GM12878 (cell line): ENCODE results near the gene DTX2. TPM values are rescaled to one million over a fixed set of nuclear protein-coding genes. Genes with fewer than 3 reads are reported as not detected.
"Not testable (repeated sequence)": the region's sequence is repeated elsewhere in the genome, so short reads cannot be mapped to it uniquely, and the experiment has no call there.

Source experiments
- ATAC-seq: fragments of 200-7000 bp; cut with Tn5 transposase; 3 replicates; pipeline ENCODE4 v1.9.1; 2020; ENCODE audit warnings: mild to moderate bottlenecking, moderate library complexity
- BruUV-seq: library from RNA; stranded (reverse); fragments of 400-500 nt; replicated peaks from 2 replicates; lab custom pipeline; 2021; lab: Mats Ljungman, UMichigan
- CTCF ChIA-PET: fragments of 300-600 bp; sonication (Branson Sonifier 250); formaldehyde crosslinking; extraction: SDS; loops from one replicate; lab custom pipeline; 2021; ENCODE audit warnings: inconsistent platforms; lab: Yijun Ruan, JAX
- POLR2A ChIA-PET: fragments of 350-600 bp; formaldehyde crosslinking; extraction: SDS; loops from one replicate; lab custom pipeline; 2021; ENCODE audit warnings: inconsistent platforms; lab: Charles Lee
- RAD21 ChIA-PET: fragments of 300-600 bp; sonication (Branson Sonifier 250); formaldehyde crosslinking; loops from one replicate; lab custom pipeline; 2023; ENCODE audit warnings: antibody characterized with exemption; ENCODE audit not compliant: unreplicated experiment; lab: Charles Lee
- SMC1A ChIA-PET: fragments of 300-600 bp; sonication (Branson Sonifier 250); formaldehyde crosslinking; loops from one replicate; lab custom pipeline; 2023; ENCODE audit not compliant: unreplicated experiment, uncharacterized antibody; lab: Charles Lee
- DNase-seq: peaks from one replicate; pipeline ENCODE4 v3.0.0-alpha.2; 2011; ENCODE audit warnings: low read depth, low spot score
- FAIRE-seq: peaks from 3 replicates; lab custom pipeline; 2011; peaks lifted over from hg19 to GRCh38; lab: Jason Lieb, UNC
- H2AFZ ChIP-seq: 2 replicates; pipeline ENCODE4 v1.6.0; 2011; ENCODE audit warnings: low read depth, low read length, control low read depth; ENCODE audit not compliant: control insufficient read depth
- H3K27ac ChIP-seq: 2 replicates; pipeline ENCODE4 v1.5.1; 2011; ENCODE audit warnings: control low read depth; ENCODE audit not compliant: control insufficient read depth, insufficient read depth
- H3K27me3 ChIP-seq, 2 experiments: replicated peaks in 1 of 2; 2 replicates each; pipeline versions ENCODE4 v1.6.0 to v1.6.1; 2011; ENCODE audit warnings: low read length in 1 of 2; ENCODE audit not compliant: control insufficient read depth in 2 of 2, insufficient read depth in 2 of 2
- H3K36me3 ChIP-seq, 2 experiments: 2 replicates each; pipeline ENCODE4 v1.5.1; 2011; ENCODE audit warnings: low read length in 1 of 2; ENCODE audit not compliant: control insufficient read depth in 2 of 2, insufficient read depth in 2 of 2
- H3K4me1 ChIP-seq: 2 replicates; pipeline ENCODE4 v1.6.1; 2011; ENCODE audit warnings: mild to moderate bottlenecking, low read length, moderate library complexity, mixed read lengths; ENCODE audit not compliant: control insufficient read depth, insufficient read depth
- H3K4me2 ChIP-seq: 2 replicates; pipeline ENCODE4 v1.6.0; 2011; ENCODE audit warnings: control low read depth; ENCODE audit not compliant: control insufficient read depth, insufficient read depth
- H3K4me3 ChIP-seq: fragments of 200-600 bp; sonication (generic); 2 replicates; pipeline ENCODE4 v1.5.1; 2016
- H3K79me2 ChIP-seq: 2 replicates; pipeline ENCODE4 v1.6.0; 2011; ENCODE audit warnings: low read length; ENCODE audit not compliant: control insufficient read depth, insufficient read depth
- H3K9ac ChIP-seq: 2 replicates; pipeline ENCODE4 v1.8.0; 2011; ENCODE audit warnings: low read length, control low read depth, mixed read lengths; ENCODE audit not compliant: control insufficient read depth, insufficient read depth
- H3K9me3 ChIP-seq: replicated peaks from 3 replicates; pipeline ENCODE4 v1.5.1; 2011; ENCODE audit warnings: mild to moderate bottlenecking, low read length; ENCODE audit not compliant: control insufficient read depth, insufficient read depth
- H4K20me1 ChIP-seq: 2 replicates; pipeline ENCODE4 v1.6.0; 2011; ENCODE audit not compliant: control insufficient read depth, insufficient read depth
- WGBS: methylation state at CpG from one replicate; pipeline ENCODE4 v1.1.6; 2016; ENCODE audit warnings: low lambda C conversion rate; ENCODE audit not compliant: insufficient replicate concordance, insufficient coverage; ENCODE audit errors: missing lambda C conversion rate; 5-methylcytosine and 5-hydroxymethylcytosine counted together
- in situ Hi-C: fragments of 300-500 bp; cut with MboI; formaldehyde crosslinking; loops from 9 replicates; pipeline ENCODE4 v1.14.3; 2018; ENCODE audit warnings: mixed read lengths
- intact Hi-C: fragments of 100-400 bp; cut with micrococcal nuclease; formaldehyde crosslinking; loops from one replicate; pipeline ENCODE4 v1.14.2; 2022; ENCODE audit not compliant: unreplicated experiment
- polyA plus RNA-seq, 11 experiments: library from polyadenylated mRNA; depleted of rRNA in 4 of 11; unstranded in 6 of 11; stranded (reverse) in 5 of 11; fragments of >200 nt; fragmentation: Nextera tagmentation in 4 of 11; fragmentation: Illumina TruSeq in 1 of 11; extraction: Ambion mirVana in 4 of 11; extraction: Trizol in 1 of 11; gene quantifications; 1 replicate in 1 of 11; 2 replicates in 10 of 11; pipeline versions ENCODE4 v1.2.1 to v1.2.3, GENCODE V29; 2011 to 2016; ENCODE audit warnings: inconsistent platforms in 2 of 11, missing spikeins in 2 of 11, low read depth in 1 of 11
- total RNA-seq, 4 experiments: library from RNA; depleted of rRNA in 3 of 4; stranded (reverse); fragments of >200 nt in 3 of 4; fragmentation: Illumina TruSeq in 1 of 4; extraction: Trizol in 1 of 4; gene quantifications; 2 replicates each; pipeline versions ENCODE4 v1.2.1 to v1.2.3, GENCODE V29; 2013 to 2021

Gene DTX2
- total and polyA plus RNA-seq, 10 of the 15 experiments (the other 5 are each of a cell fraction or from before 2014, with no cell fraction given), result 0.14 to 31.0 (median 11.0) TPM

- H3K27ac ChIP-seq, SMC1A ChIA-PET, POLR2A ChIA-PET, H2AFZ ChIP-seq, intact Hi-C loops, in situ Hi-C loops, H3K36me3 ChIP-seq, H3K4me3 ChIP-seq, H3K27me3 ChIP-seq, H3K9me3 ChIP-seq, FAIRE-seq, H3K4me1 ChIP-seq, CTCF ChIA-PET, RAD21 ChIA-PET, H4K20me1 ChIP-seq, H3K9ac ChIP-seq, BruUV-seq, H3K79me2 ChIP-seq: not testable (repeated sequence)
- ATAC-seq (peak; percentile 72), DNase-seq (peak; percentile 0)
- H3K4me2 ChIP-seq, result 0 out of 2 replicates have a peak overlapping the region, but pooled peaks have one; percentile 17
- WGBS, result 56% methylated on average over 10 of the region's 14 CpGs
Observed at GRCh38 chr7:76467743-76468404, 6.4 kb downstream of the DTX2 start.

DNA sequence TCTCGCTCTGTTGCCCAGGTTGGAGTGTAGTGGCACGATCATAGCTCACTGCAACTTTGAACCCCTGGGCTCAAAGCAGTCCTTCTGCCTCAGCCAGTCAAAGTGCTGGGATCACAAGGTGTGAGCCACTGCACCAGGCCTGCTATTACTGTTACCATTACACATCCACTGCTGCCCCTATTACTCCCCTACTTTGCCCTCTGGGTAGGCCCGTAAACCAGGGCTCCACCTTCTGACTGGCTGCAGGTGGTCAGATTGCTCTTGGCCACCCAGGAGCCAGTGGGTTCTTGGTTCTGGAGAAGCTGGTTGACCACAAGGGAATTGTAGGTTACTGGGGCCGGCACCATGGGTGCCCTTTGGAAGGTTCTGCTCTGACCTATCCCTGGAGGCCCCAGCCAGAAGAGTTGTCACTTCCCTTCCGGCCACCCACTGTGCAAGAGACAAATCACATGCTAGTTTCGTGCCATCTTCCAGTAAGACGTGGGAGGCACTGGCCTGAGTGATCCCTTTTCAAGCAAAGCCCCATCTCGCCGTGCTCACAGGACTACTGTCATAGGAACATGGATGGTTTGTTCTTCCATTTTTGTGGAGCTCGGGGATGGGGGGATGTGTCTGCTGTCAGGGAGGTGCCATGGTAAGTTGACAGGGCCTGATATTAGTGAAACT lies 10.2 kb downstream of the DTX2 start:
- H3K4me2 ChIP-seq, CTCF ChIA-PET, FAIRE-seq, H2AFZ ChIP-seq, H3K9ac ChIP-seq, in situ Hi-C loops, DNase-seq, H4K20me1 ChIP-seq, POLR2A ChIA-PET, H3K27me3 ChIP-seq, RAD21 ChIA-PET, H3K4me3 ChIP-seq, H3K9me3 ChIP-seq, intact Hi-C loops, H3K36me3 ChIP-seq, ATAC-seq, H3K4me1 ChIP-seq, SMC1A ChIA-PET, H3K79me2 ChIP-seq, H3K27ac ChIP-seq, BruUV-seq: not testable (repeated sequence)
- 92% methylated on average over 10 of the region's 10 CpGs for WGBS

DNA sequence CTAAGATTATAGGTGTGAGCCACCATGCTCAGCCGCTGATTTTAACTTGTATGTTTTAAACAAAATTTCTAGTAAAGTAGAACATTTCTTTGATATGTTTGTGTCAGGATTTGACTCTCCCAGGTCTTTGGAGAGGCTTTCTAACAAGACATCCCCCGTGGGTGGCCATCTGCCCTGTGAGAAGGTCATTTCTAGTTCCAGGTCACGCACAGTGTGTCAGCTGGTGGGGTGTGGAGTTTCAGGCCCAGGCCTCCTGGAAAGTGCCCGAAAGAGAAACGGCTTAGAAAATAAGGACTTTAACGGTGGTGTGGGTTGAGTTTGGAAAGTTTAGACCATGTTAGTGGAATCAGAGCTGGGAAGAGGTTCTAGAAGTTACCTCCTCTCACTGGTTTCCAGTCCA lies 11.6 kb downstream of the DTX2 start:
- H3K4me3 ChIP-seq, H2AFZ ChIP-seq, BruUV-seq, H3K9me3 ChIP-seq, RAD21 ChIA-PET, H3K4me2 ChIP-seq, H3K27me3 ChIP-seq, ATAC-seq, H3K4me1 ChIP-seq, DNase-seq, H3K9ac ChIP-seq, H3K36me3 ChIP-seq, POLR2A ChIA-PET, CTCF ChIA-PET, intact Hi-C loops, FAIRE-seq, H3K79me2 ChIP-seq, H3K27ac ChIP-seq, H4K20me1 ChIP-seq, in situ Hi-C loops, SMC1A ChIA-PET: not testable (repeated sequence)
- 68% methylated on average over 2 of the region's 6 CpGs for WGBS

DNA sequence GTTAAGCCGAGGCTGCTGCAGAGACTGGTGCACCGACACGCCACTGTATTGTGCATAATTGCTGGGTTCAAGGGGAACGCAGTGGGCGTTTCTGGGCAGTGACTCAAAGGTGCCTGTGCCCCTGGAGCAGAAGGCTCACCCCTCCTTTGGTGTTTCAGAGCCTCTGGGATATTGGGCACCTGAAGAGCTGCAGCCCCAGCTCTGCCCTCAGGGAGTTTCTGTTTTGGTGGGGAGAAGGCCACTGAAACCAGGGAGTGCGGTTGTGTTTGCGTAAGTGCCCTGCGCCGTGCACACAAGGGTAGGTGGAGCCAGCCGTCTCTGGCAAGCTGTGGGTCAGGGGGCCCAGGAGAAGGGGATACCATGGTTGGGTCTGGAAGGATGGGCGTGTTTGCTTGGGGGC lies 14.8 kb downstream of the DTX2 start:
- BruUV-seq, in situ Hi-C loops: not testable (repeated sequence)

More for the DNA sequence above, 14.8 kb downstream of the DTX2 start:
- H3K9me3 ChIP-seq, H2AFZ ChIP-seq, ATAC-seq, H3K4me1 ChIP-seq, H3K9ac ChIP-seq, FAIRE-seq, H3K36me3 ChIP-seq, H3K79me2 ChIP-seq, CTCF ChIA-PET, H3K27me3 ChIP-seq, H3K4me2 ChIP-seq, intact Hi-C loops, SMC1A ChIA-PET, POLR2A ChIA-PET, H3K4me3 ChIP-seq, H4K20me1 ChIP-seq, H3K27ac ChIP-seq, DNase-seq, RAD21 ChIA-PET: not testable (repeated sequence)
- 89% methylated on average over 4 of the region's 11 CpGs for WGBS
